ENCODE measurements around the gene FCRLA.
A peak's percentile ranks its signal among the peaks of the same experiment; 100 is the strongest.

The FCRLA gene

GRCh38 chr1:161727256-161727924 lies 20.4 kb downstream of the FCRLA start:
- no peak for DNase-seq (ENCODE audit: low read depth, low spot score)
- H3K36me3 ChIP-seq (ENCODE audit: insufficient read depth, low read length): no peaks in the 10 kb centered on the region
- peak overlapping the region; percentile 92 for H3K4me3 ChIP-seq
- TF ChIP-seq FOXP2 (optimal IDR thresholded peaks at IDR 0.05; ENCODE audit: control extremely low read depth, extremely low read length, insufficient read depth) (no peak), POLR2AphosphoS5 (IDR thresholded peaks at IDR 0.05; ENCODE audit: borderline replicate concordance, low read depth, low read length) (peak; percentile 71; the same call in 1 of the 2 replicates)
- H3K27ac ChIP-seq: no peak overlapping the region
- H3K9ac ChIP-seq (ENCODE audit: insufficient read length): peak overlapping the region; percentile 84
- no peaks in the 10 kb centered on the region for H3K9me3 ChIP-seq (ENCODE audit: low read depth, low read length)

GRCh38 chr1:161728376-161729226 lies 21.6 kb downstream of the FCRLA start:
- H3K36me3 ChIP-seq (ENCODE audit: insufficient read depth, low read length): no peaks in the 10 kb centered on the region
- H3K9ac ChIP-seq (ENCODE audit: insufficient read length): no peak overlapping the region
- H3K27ac ChIP-seq: no peak overlapping the region
- no peak overlapping the region for H3K4me3 ChIP-seq
- no peaks in the 10 kb centered on the region for H3K9me3 ChIP-seq (ENCODE audit: low read depth, low read length)
- TF ChIP-seq FOXP2 (optimal IDR thresholded peaks at IDR 0.05; ENCODE audit: control extremely low read depth, extremely low read length, insufficient read depth) (no peak), EZH2 (IDR thresholded peaks at IDR 0.05) (no peak), POLR2AphosphoS5 (IDR thresholded peaks at IDR 0.05; ENCODE audit: borderline replicate concordance, low read depth, low read length) (no peak)
- no peak for DNase-seq (ENCODE audit: low read depth, low spot score)

DNA sequence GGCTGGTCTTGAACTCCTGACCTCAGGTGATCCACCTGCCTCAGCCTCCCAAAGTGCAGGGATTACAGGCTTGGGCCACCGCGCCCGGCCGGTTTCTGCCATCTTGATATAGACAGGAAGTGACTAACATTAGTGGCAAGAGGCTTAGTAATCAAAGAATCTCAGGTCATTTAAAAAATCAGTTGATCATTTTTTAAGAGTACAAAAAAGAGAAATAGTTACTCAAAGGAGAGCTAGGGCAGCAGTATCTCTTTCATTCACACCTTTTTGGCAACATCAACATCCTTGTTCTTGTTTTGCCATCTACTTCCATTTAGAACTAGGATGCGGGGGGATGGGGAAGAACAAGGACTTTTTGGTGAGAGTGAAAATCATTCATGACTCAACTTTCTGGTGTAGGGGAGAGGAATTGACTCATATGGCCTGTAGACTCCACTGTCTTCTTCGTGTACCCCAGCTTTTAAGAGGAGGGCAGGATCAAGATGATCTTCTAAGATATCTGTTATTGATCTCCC lies 23.1 kb downstream of the FCRLA start:
- no peak overlapping the region for H3K27ac ChIP-seq
- no peaks in the 10 kb centered on the region for H3K9me3 ChIP-seq (ENCODE audit: low read depth, low read length)
- H3K4me3 ChIP-seq: no peak overlapping the region
- no peaks in the 10 kb centered on the region for H3K36me3 ChIP-seq (ENCODE audit: insufficient read depth, low read length)
- no peak overlapping the region for H3K9ac ChIP-seq (ENCODE audit: insufficient read length)
- TF ChIP-seq POLR2AphosphoS5 (IDR thresholded peaks at IDR 0.05; ENCODE audit: borderline replicate concordance, low read depth, low read length) (no peak), FOXP2 (optimal IDR thresholded peaks at IDR 0.05; ENCODE audit: control extremely low read depth, extremely low read length, insufficient read depth) (no peak), EZH2 (IDR thresholded peaks at IDR 0.05) (no peak)
- no peak for DNase-seq (ENCODE audit: low read depth, low spot score)

- DNase-seq (ENCODE audit: low read depth, low spot score): no peak
- H3K27ac ChIP-seq: no peak overlapping the region
- H3K9ac ChIP-seq (ENCODE audit: insufficient read length): no peak overlapping the region
- H3K9me3 ChIP-seq (ENCODE audit: low read depth, low read length): no peaks in the 10 kb centered on the region
- no peak overlapping the region for H3K4me3 ChIP-seq
- no peak for TF ChIP-seq FOXP2 (optimal IDR thresholded peaks at IDR 0.05; ENCODE audit: control extremely low read depth, extremely low read length, insufficient read depth)
- TF ChIP-seq POLR2AphosphoS5 (IDR thresholded peaks at IDR 0.05; ENCODE audit: borderline replicate concordance, low read depth, low read length): no peak
- no peak for TF ChIP-seq EZH2 (IDR thresholded peaks at IDR 0.05)
- no peaks in the 10 kb centered on the region for H3K36me3 ChIP-seq (ENCODE audit: insufficient read depth, low read length)
Observed at GRCh38 chr1:161731241-161731640, 24.2 kb downstream of the FCRLA start.

DNA sequence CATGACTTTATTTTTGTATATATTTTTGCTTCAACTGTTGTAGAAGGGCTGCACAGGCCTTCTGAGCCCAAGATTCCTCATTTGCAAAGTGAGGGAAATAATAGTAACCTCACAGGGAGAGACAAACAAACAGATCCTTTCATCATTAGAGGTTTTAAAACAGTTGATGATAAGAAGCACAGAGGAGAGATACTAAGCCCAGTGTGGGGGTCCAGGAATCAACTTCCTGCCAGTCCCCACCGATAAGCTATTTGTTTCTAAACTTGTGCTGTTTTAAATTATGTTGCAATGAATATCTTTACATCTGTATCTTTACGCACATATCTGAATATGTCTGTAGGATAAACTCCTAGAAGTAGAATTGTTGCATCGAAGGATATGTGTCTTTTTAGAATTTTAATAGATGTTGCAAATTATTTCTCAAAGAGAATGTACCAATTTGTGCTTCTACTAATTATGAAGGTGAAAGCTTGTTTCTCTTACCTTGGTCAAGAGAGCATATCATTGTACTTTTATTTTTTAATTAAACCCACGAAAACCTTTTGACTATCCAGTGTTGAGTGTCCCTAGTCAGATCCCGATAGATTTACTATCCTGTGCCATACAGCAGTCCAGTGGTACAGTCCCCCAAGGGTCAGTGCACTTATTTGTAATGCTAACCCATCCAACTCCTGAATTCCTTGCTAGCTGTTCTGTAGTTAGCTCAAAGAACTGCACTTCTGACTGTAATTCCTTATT lies 25.1 kb downstream of the FCRLA start:
- no peak overlapping the region for H3K27ac ChIP-seq
- H3K9me3 ChIP-seq (ENCODE audit: low read depth, low read length): no peaks in the 10 kb centered on the region
- no peak overlapping the region for H3K4me3 ChIP-seq
- H3K36me3 ChIP-seq (ENCODE audit: insufficient read depth, low read length): no peaks in the 10 kb centered on the region
- H3K9ac ChIP-seq (ENCODE audit: insufficient read length): no peak overlapping the region
- TF ChIP-seq FOXP2 (optimal IDR thresholded peaks at IDR 0.05; ENCODE audit: control extremely low read depth, extremely low read length, insufficient read depth) (no peak), EZH2 (IDR thresholded peaks at IDR 0.05) (no peak)
- no peak for DNase-seq (ENCODE audit: low read depth, low spot score)

- Histone ChIP-seq H3K9me3 (ENCODE audit: low read depth, low read length) (no peaks in the 10 kb centered on the region), H3K27ac (no peak overlapping the region), H3K9ac (ENCODE audit: insufficient read length) (no peak overlapping the region), H3K36me3 (ENCODE audit: insufficient read depth, low read length) (no peaks in the 10 kb centered on the region), H3K4me3 (no peak overlapping the region)
- TF ChIP-seq POLR2AphosphoS5 (IDR thresholded peaks at IDR 0.05; ENCODE audit: borderline replicate concordance, low read depth, low read length) (no peak), FOXP2 (optimal IDR thresholded peaks at IDR 0.05; ENCODE audit: control extremely low read depth, extremely low read length, insufficient read depth) (no peak), EZH2 (IDR thresholded peaks at IDR 0.05) (no peak)
- no peak for DNase-seq (ENCODE audit: low read depth, low spot score)
Observed at GRCh38 chr1:161733526-161733925, 26.5 kb downstream of the FCRLA start.

- DNase-seq (ENCODE audit: low read depth, low spot score): no peak
- Histone ChIP-seq H3K9me3 (ENCODE audit: low read depth, low read length) (no peaks in the 10 kb centered on the region), H3K27ac (no peak overlapping the region), H3K4me3 (no peak overlapping the region), H3K36me3 (ENCODE audit: insufficient read depth, low read length) (no peaks in the 10 kb centered on the region), H3K9ac (ENCODE audit: insufficient read length) (no peak overlapping the region)
- TF ChIP-seq EZH2 (IDR thresholded peaks at IDR 0.05): no peak
- no peak for TF ChIP-seq POLR2AphosphoS5 (IDR thresholded peaks at IDR 0.05; ENCODE audit: borderline replicate concordance, low read depth, low read length)
- no peak for TF ChIP-seq FOXP2 (optimal IDR thresholded peaks at IDR 0.05; ENCODE audit: control extremely low read depth, extremely low read length, insufficient read depth)
Observed at GRCh38 chr1:161735837-161736236, 28.8 kb downstream of the FCRLA start.

Data from SK-N-MC (cell line).